Measurements from ENCODE around the gene RPTOR.
"Not testable (repeated sequence)": the region's sequence is repeated elsewhere in the genome, so short reads cannot be mapped to it uniquely, and the experiment has no call there.

Gene RPTOR

GRCh38 chr17:80558046-80558445 lies 13.4 kb downstream of the RPTOR start:
- ATAC-seq: peak; percentile 89
- Mint-ChIP-seq H3K36me3 (ENCODE audit: low read depth) (peaks cover 4% of the 10 kb centered on the region), H3K27me3 (no peaks in the 10 kb centered on the region), H3K4me1 (peaks cover 10% of the 10 kb centered on the region), H3K27ac (no peak overlapping the region), H3K4me3 (no peak overlapping the region), H3K9me3 (no peaks in the 10 kb centered on the region)
- DNase-seq: no peak

- ATAC-seq (no peak), DNase-seq (no peak)
- Mint-ChIP-seq H3K4me1 (peaks cover 10% of the 10 kb centered on the region), H3K27me3 (no peaks in the 10 kb centered on the region), H3K36me3 (ENCODE audit: low read depth) (peaks cover 4% of the 10 kb centered on the region), H3K27ac (no peak overlapping the region), H3K4me3 (no peak overlapping the region), H3K9me3 (no peaks in the 10 kb centered on the region)
Measured at GRCh38 chr17:80559825-80560251, 15.2 kb downstream of the RPTOR start.

- Mint-ChIP-seq H3K4me3 (no peak overlapping the region), H3K27ac (no peak overlapping the region)
Measured at GRCh38 chr17:80561541-80562114, 17.0 kb downstream of the RPTOR start.

GRCh38 chr17:80564545-80564944 lies 19.9 kb downstream of the RPTOR start:
- Mint-ChIP-seq H3K9me3 (no peaks in the 10 kb centered on the region), H3K4me3 (no peak overlapping the region), H3K4me1 (peaks cover 5% of the 10 kb centered on the region), H3K36me3 (ENCODE audit: low read depth) (peaks cover 3% of the 10 kb centered on the region), H3K27ac (no peak overlapping the region), H3K27me3 (no peaks in the 10 kb centered on the region)
- no peak for ATAC-seq
- DNase-seq: no peak

More at GRCh38 chr17:80561541-80562114, 17.0 kb downstream of the RPTOR start:
- Mint-ChIP-seq H3K36me3 (ENCODE audit: low read depth) (peaks cover 2% of the 10 kb centered on the region), H3K4me1 (peaks cover 10% of the 10 kb centered on the region), H3K9me3 (no peaks in the 10 kb centered on the region), H3K27me3 (no peaks in the 10 kb centered on the region)
- ATAC-seq (no peak), DNase-seq (no peak)

GRCh38 chr17:80565343-80566053 lies 20.9 kb downstream of the RPTOR start:
- no peak for ATAC-seq
- H3K27ac Mint-ChIP-seq: no peak overlapping the region
- H3K4me1 Mint-ChIP-seq: peaks cover 6% of the 10 kb centered on the region
- H3K36me3 Mint-ChIP-seq (ENCODE audit: low read depth): peaks cover 2% of the 10 kb centered on the region
- no peaks in the 10 kb centered on the region for H3K27me3 Mint-ChIP-seq
- no peak for DNase-seq
- H3K4me3 Mint-ChIP-seq: no peak overlapping the region
- no peaks in the 10 kb centered on the region for H3K9me3 Mint-ChIP-seq

- peaks cover 8% of the 10 kb centered on the region for H3K4me1 Mint-ChIP-seq
- H3K27ac Mint-ChIP-seq: no peak overlapping the region
- ATAC-seq: no peak
- peaks cover 4% of the 10 kb centered on the region for H3K36me3 Mint-ChIP-seq (ENCODE audit: low read depth)
- H3K9me3 Mint-ChIP-seq: no peaks in the 10 kb centered on the region
- H3K27me3 Mint-ChIP-seq: no peaks in the 10 kb centered on the region
- H3K4me3 Mint-ChIP-seq: no peak overlapping the region
- DNase-seq: no peak
Measured at GRCh38 chr17:80566054-80566400, 21.4 kb downstream of the RPTOR start.

- Mint-ChIP-seq H3K4me1 (peaks cover 6% of the 10 kb centered on the region), H3K9me3 (no peaks in the 10 kb centered on the region), H3K36me3 (ENCODE audit: low read depth) (peaks cover 10% of the 10 kb centered on the region), H3K27ac (no peak overlapping the region), H3K4me3 (no peak overlapping the region), H3K27me3 (no peaks in the 10 kb centered on the region)
- no peak for DNase-seq
- no peak for ATAC-seq
Measured at GRCh38 chr17:80568246-80568645, 23.6 kb downstream of the RPTOR start.

- no peaks in the 10 kb centered on the region for H3K9me3 Mint-ChIP-seq
- peaks cover 12% of the 10 kb centered on the region for H3K36me3 Mint-ChIP-seq (ENCODE audit: low read depth)
- ATAC-seq (no peak), DNase-seq (no peak)
- no peak overlapping the region for H3K27ac Mint-ChIP-seq
- peaks cover 6% of the 10 kb centered on the region for H3K4me1 Mint-ChIP-seq
- no peaks in the 10 kb centered on the region for H3K27me3 Mint-ChIP-seq
- no peak overlapping the region for H3K4me3 Mint-ChIP-seq
Measured at GRCh38 chr17:80569924-80570323, 25.3 kb downstream of the RPTOR start.

GRCh38 chr17:80573701-80574100 lies 29.1 kb downstream of the RPTOR start:
- DNase-seq (no peak), ATAC-seq (no peak)
- Mint-ChIP-seq H3K27me3 (no peaks in the 10 kb centered on the region), H3K36me3 (ENCODE audit: low read depth) (peaks cover 12% of the 10 kb centered on the region), H3K9me3 (no peaks in the 10 kb centered on the region), H3K27ac (no peak overlapping the region), H3K4me3 (no peak overlapping the region), H3K4me1 (peaks cover 13% of the 10 kb centered on the region)

- ATAC-seq (no peak), DNase-seq (no peak)
- no peak overlapping the region for H3K4me3 Mint-ChIP-seq
- H3K9me3 Mint-ChIP-seq: no peaks in the 10 kb centered on the region
- H3K27me3 Mint-ChIP-seq: no peaks in the 10 kb centered on the region
- no peak overlapping the region for H3K27ac Mint-ChIP-seq
- H3K4me1 Mint-ChIP-seq: peaks cover 13% of the 10 kb centered on the region
- H3K36me3 Mint-ChIP-seq (ENCODE audit: low read depth): peaks cover 12% of the 10 kb centered on the region
Measured at GRCh38 chr17:80574496-80574895, 29.9 kb downstream of the RPTOR start.

- H3K9me3 Mint-ChIP-seq: no peaks in the 10 kb centered on the region
- peaks cover 12% of the 10 kb centered on the region for H3K36me3 Mint-ChIP-seq (ENCODE audit: low read depth)
- peak; percentile 100 for ATAC-seq
- peaks cover 8% of the 10 kb centered on the region for H3K4me1 Mint-ChIP-seq
- H3K27me3 Mint-ChIP-seq: no peaks in the 10 kb centered on the region
- DNase-seq: peak; percentile 96
- no peak overlapping the region for H3K27ac Mint-ChIP-seq
- H3K4me3 Mint-ChIP-seq: no peak overlapping the region
Measured at GRCh38 chr17:80575057-80575875, 30.6 kb downstream of the RPTOR start.

GRCh38 chr17:80577876-80578570 lies 33.4 kb downstream of the RPTOR start:
- no peaks in the 10 kb centered on the region for H3K9me3 Mint-ChIP-seq
- no peak overlapping the region for H3K4me3 Mint-ChIP-seq
- no peaks in the 10 kb centered on the region for H3K27me3 Mint-ChIP-seq
- no peak for ATAC-seq
- H3K36me3 Mint-ChIP-seq (ENCODE audit: low read depth): peaks cover 11% of the 10 kb centered on the region
- no peak overlapping the region for H3K27ac Mint-ChIP-seq
- DNase-seq: no peak
- H3K4me1 Mint-ChIP-seq: peaks cover 10% of the 10 kb centered on the region

- H3K9me3 Mint-ChIP-seq; ATAC-seq; H3K4me3 Mint-ChIP-seq; H3K36me3 Mint-ChIP-seq (ENCODE audit: low read depth); H3K27me3 Mint-ChIP-seq; H3K27ac Mint-ChIP-seq; DNase-seq: not testable (repeated sequence)
- H3K4me1 Mint-ChIP-seq: peaks cover 15% of the 10 kb centered on the region
Measured at GRCh38 chr17:80578668-80579388, 34.2 kb downstream of the RPTOR start.

- Mint-ChIP-seq H3K4me1 (peaks cover 32% of the 10 kb centered on the region), H3K36me3 (ENCODE audit: low read depth) (peaks cover 9% of the 10 kb centered on the region), H3K9me3 (no peaks in the 10 kb centered on the region), H3K27me3 (no peaks in the 10 kb centered on the region), H3K4me3 (no peak overlapping the region), H3K27ac (no peak overlapping the region)
- no peak for ATAC-seq
- DNase-seq: no peak
Measured at GRCh38 chr17:80582165-80582564, 37.5 kb downstream of the RPTOR start.
